DMS53 treated with DMSO at 0.1 percent for 48 hours (cell line): Measurements from ENCODE around the gene TXNDC8.
"Not testable (repeated sequence)": the region's sequence is repeated elsewhere in the genome, so short reads cannot be mapped to it uniquely, and the experiment has no call there.

Source experiments
- DNase-seq: peaks from one replicate; lab custom pipeline; 2025; ENCODE audit not compliant: unreplicated experiment; lab: John Stamatoyannopoulos, UW

Gene TXNDC8

DNA sequence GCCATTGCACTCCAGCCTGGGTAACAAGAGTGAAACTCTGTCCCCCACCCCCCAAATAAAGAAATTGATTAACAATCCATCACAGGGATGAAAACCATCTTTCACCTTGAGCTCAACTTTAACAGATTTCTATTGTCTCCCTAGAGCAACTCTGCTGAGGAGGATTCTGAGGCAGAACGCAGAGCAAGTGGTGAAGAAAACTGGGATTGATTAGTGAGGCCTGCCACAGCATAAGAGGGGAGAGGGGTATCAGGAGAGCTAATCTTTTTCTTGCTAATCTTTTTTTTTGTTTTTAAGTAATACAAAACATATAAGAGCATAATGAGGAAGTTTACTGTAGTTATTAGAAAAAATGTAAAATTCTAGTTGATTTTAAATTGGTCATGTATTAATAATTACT lies 8.9 kb downstream of the TXNDC8 start:
- DNase-seq, result no peak

DNA sequence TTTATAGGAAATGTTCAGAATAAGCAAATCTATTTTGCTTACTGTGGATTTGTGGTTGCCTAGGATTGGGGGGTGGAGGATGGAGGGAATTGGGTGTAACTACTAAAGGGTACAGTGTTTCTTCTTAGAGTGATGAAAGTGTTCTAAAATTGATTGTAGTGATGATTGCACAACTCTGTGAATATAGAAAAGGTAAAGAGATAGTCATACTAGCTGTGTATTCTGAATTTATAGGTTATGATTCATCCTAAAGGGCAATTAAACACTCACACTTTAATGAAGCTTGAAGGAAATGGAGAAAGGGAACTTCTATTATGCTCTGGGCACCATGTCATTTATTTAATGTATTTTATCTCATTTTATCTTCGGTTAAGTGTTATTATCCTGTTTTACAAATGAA lies 9.9 kb downstream of the TXNDC8 start:
- no peak for DNase-seq

DNA sequence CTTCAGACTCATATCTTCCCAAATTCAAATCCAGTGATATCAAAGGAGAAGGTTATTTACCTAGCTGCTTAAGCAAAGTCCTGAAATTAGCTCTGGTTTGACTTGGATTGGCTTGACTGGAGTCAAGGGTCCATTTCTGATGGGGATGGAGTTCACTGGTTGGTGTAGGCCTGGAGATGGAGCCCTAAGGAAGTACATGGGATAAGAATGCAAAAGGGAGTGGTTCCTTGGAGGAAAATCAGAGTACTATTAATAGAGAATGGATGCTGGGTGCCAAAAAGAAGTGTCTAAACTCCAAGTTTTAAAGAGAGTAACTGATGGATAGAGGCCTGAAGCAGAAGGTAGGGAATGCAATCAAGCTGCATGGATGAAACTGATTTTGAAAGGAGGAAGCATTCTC lies 13.8 kb downstream of the TXNDC8 start:
- DNase-seq, result no peak

DNA sequence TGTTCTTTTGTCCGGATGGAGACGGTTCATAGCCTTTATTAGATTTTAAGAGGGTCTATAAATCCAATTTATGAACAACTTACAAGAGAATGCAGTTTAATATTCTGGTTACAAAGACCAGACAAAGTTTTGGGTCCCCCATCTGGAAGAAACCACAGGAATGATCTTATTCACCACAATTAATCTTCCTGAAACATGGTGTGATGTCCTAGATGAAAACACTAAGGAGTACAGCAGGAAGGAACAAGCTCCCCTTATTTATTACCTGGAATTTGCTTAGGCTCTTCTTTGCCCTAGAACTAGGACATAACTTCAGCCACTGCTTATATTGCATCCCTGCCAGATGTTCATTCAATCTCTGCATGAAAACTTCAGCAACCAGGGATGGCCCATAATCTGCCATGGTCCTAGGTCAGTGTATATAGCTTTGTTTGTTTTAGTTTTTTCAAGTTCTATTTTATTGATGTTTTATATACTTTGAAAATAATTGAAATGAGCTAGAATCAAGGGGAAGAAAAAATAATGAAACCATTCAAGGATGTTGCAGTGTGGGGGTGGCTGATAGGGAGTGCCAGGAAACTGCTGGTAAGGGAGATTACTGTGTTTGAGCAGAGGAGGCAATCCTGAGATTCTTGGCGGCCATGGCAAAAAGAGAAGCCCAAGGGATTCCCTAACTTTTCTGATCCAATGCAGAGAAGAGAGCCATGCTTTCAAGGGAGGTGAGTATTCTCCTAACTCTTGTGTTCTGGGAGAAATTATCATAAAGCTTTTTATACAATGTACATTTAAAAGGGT lies 16.8 kb downstream of the TXNDC8 start:
- no peak for DNase-seq

DNA sequence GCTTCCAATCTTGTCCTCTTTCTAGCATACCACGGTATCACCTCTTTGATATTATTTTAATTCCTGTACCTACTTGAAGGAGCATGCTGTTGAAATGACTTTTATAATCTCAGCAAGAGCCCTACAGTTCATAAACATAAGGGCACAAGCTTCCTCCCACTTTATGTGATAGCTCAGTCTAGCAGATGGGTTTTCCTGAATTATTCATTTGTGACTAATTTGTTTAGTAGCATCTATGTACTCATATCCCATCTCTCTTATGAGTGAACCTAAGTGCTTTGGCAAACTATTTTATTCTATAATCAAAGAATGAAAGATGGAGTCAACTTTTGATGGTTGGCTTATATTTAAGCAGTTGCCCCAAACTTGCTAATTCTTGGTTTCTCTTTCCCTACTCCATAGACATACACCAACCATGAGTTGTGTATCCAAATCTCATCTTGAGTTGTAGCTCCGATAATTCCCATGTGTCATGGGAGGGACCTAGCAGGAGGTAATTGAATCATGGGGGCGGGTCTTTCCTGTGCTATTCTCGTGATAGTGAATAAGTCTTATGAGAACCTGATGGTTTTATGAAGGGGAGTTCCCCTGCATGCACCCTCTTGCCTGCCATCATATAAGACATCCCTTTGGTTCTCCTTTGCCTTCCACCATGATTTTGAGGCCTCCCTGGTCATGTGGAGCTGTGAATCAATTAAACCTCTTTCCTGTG lies 17.7 kb downstream of the TXNDC8 start:
- DNase-seq, result no peak

DNA sequence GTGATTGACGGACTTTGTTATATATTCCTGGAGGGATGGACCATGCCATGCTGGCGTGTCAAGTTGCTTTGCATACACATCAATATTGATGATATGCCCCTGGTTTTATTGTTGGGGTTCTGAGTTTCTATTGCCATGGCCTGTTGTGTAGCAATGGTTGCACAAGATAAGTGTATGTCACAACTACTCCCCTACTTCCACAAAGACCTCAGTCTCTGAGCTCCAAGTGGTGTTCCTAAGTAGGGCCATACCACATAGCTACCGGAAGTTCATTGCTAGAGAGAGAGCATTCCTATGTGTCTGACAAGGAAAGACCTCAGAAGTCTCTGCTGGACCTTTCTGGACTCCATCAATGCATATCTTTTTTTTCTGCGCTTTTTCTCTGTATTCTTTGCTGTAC lies 19.8 kb downstream of the TXNDC8 start:
- DNase-seq, result no peak

DNA sequence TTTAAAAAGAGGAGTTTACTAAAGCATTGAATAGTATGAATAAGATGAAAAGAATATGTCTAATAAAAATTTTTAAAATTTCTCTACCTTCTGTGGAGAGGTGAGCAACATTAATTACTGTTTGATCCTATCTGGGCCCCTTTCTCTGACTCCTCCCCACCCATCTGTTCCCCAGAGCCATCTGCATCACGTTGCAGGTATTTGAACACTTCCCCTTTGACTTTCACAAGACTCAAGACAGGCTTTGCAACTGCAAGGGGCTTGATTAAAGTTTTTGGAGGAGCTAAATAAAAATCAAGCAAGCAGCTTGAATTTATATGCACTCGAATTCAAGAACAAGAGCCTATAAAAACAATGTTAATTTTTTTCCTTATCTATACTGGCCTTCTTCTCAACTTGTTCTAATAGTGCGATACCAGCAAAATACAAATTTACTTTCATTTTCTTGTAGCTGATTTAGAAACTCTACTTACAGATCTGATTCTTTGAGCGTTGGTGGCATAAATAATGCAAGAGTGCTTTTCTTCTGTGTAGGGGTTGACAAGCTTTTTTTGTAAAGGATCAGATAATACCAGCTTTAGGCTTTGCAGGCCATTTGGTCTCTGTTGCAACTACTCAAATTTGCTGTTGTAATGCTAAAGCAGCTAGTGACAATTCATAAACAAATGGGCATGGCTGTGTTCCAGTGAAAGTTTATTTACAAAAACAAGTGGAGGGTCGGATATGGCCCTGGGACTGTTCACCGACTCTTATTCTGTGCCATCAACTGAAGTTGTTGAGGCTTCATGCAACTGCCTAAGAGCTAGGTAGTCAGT lies 21.2 kb downstream of the TXNDC8 start:
- no peak for DNase-seq

DNA sequence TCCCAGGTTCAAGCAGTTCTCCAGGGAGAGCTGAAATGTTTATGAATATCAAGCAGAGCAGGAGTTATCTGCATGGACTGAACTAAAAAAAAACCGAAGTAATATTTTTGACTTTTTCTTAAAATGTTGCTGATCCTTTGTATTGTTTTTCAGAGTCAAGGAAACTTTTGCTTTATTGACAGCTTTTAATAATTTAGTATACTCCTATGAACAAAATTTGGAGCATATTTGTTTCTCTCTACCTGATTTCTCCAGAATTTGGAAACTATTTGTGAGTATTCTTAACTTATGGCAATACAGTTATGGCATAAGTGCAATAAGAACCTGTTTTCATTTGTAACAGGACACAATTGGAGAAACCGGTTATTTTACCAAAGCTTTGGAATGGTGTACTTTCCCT lies 25.7 kb downstream of the TXNDC8 start:
- not testable (repeated sequence) for DNase-seq

DNA sequence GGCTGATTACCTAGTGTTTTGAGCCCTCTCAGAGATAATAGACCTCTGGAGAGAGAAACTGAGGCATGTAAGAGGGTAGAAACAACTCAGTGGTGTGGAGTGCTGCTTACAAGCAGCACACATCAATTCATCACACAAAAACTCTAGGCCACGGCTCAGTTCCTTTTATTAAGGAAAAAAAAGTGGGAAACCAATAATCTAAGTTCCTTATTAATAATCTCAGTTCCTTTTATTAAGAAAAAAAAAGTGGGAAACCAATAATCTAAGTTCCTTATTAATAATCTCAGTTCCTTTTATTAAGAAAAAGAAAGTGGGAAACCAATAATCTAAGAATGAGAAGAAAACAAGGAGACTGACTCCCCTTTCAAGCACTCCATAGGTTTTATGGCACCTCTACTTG lies 28.0 kb downstream of the TXNDC8 start:
- no peak for DNase-seq

DNA sequence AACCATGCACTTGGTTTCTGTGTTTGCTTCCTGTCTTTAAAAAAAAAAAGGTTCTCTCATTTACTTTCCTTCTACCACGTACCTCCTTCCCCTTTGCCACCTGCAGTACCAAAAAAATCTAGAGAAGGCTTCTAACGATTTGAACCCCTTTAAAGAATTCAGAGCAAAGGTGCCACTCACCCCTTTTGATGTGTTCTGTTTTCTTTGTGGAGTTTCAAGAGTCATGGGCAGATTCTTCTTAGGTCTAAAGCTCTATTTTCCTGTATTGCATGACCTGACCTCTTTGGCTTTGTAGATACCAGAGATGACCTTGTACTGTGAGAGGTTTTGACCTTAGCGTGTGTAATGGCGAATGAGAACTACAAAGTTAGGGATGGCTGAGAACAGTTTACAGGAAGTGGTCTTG lies 29.0 kb downstream of the TXNDC8 start:
- no peak for DNase-seq

DNA sequence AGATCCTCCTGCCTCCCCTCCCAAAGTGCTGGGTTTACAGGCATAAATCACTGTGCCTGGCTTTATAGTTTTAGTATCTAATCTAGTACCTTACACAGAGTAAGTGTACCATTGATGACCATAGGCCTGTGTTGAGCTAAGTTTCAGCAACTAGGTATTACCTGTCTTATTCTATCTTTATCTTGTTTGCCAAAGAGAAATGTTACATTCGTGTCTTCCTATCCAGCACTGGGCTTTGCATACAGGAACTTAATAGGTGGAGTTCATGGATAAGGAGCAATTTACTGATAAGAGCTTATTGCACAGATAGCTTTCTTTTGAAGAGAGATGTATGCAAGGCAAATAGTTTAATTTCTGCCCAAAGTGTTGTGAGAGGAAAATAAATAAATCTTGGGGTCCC lies 30.5 kb downstream of the TXNDC8 start:
- no peak for DNase-seq

DNA sequence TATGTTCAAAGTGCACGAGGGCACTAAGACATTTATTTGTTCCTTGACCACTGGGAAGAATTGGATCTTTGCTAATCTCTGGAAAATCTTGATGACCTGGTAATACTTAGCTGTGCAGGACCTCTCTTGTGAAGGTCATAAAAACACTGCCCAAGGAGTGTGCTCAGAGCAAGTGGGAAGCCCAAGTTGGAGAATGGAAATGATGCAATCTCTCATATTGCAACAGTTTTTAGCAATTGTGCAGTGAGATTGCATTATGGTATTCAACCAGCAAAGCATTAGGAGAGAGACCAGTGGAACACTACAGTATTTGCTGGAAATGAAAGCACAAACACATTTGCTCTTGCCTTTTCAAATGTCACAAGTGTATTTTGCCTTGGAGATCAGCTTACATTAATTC lies 34.5 kb downstream of the TXNDC8 start:
- no peak for DNase-seq

DNA sequence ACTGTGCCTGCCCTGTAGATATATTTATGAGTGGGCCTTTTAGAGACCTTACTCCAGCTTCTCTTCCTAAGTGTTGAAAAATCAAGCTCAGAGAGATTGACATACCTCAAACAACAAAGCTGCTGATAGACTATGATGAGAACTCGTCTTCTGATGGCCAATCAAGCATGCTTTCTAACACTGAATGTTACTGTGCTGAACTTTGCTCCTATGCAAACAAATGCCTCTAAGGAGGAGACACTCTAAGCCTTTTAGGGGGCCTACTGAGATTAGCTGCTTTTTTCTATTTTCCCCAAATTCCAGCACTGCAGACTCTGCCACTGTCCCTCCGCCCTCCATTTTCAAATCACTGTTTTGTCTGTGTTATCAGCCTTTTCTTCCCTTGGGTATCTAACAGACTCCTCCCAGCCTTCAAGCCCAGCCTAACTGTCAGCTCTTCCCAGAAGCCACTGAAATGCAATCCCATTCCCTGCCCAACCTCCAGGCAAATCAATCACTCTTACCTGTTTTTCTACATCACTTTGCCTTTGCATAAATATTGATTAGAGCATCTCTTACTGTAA lies 39.5 kb downstream of the TXNDC8 start:
- DNase-seq, result no peak

DNA sequence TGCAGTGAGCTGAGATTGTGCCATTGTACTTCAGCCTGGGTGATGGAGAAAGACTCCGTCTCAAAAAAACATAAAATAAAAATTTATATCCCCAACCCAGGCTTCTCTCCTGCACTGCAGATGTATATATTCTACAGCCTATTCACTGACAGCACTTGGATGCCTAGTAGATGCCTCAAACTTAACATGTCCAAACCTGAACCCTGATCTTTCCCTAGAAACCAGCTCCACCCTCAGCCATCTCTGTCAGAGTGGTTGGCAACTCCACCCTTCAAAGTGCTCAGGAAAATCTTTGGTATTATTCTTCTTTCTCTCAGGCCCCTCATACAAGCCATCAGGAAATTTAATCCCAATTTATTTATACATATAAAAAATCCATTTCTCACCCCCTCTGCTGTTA lies 44.4 kb downstream of the TXNDC8 start:
- DNase-seq, result no peak

DNA sequence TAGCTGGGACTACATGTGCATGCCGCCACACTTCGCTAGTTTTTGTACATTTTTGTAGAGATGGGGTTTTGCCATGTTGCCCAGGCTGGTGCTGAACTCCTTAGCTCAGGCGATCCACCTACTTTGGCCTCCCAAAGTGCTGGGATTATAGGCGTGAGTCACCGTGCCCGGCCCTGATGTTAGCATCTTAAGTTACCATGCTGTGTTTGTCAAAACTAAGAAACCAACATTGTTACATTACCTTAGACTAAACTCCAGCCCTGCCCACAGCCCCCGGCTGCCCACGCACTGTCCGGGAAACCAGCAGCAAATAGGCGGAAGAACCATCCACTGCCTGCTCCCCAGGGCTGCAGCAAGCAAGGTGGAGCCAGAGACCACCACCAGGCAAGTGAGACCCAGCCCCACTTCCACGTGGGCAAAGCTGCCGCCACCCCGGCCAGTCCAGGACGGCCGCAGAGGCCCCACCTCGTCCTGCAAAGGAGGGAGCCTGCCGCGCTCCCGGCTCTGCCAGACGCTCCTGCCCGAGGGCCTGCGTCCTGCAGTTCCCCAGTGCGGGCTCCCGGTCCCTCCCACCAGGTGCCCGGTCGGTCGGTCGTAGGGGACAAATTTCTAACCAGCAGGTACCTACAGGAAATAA lies 45.6 kb downstream of the TXNDC8 start:
- no peak for DNase-seq

DNA sequence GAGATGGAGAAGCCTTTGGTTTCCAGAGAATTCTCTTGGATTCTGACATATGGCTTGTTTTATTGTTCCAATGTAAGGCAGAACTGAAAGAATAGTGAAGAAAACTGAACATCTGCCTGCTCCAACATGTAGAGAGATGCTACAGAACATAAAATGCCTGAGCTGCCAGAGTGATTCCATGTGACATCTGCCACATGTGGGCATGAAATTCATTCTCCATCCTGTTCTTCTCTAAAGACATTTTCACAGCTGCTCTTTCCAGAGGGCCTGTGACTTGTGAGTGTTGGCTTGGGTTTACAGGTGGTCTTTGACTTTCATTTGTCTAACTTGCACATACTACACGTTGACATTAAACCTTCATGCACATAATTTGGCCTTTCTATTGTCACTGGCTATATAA lies 47.7 kb downstream of the TXNDC8 start:
- DNase-seq, result no peak

DNA sequence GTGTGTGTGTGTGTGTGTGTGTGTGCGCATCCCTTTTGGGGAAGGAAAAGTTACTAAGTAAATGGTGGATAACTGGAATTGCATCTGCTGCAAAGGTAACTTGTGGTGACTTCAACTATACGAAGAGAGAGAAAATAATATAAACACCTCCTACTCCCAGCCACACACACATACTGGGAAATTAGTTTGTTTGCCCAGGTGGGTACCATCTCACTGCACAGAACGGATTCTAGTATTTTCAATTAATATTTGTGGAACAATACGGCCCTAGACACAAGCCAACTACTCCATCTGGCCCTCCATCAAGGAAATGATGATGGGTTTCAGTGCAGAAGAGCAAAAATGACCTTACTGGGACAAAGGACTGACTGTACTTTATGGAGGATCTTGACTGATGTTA lies 49.2 kb downstream of the TXNDC8 start:
- no peak for DNase-seq

DNA sequence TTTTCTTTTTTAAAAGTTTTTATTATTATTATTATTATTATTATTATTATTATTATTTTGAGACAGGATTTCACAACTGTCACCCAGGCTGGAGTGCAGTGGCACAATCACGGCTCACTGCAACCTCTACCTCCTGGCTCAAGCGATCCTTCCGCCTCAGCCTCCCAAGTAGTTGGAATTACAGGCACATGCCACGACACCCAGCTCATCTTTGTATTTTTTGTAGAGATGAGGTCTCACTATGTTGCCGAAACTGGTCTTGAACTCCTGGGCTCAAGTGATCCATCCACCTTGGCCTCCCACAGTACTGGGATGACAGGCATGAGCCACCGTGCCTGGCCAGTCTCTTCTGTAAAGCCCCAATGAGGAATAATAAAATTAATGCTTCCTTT lies 50.4 kb downstream of the TXNDC8 start:
- DNase-seq, result no peak

DNA sequence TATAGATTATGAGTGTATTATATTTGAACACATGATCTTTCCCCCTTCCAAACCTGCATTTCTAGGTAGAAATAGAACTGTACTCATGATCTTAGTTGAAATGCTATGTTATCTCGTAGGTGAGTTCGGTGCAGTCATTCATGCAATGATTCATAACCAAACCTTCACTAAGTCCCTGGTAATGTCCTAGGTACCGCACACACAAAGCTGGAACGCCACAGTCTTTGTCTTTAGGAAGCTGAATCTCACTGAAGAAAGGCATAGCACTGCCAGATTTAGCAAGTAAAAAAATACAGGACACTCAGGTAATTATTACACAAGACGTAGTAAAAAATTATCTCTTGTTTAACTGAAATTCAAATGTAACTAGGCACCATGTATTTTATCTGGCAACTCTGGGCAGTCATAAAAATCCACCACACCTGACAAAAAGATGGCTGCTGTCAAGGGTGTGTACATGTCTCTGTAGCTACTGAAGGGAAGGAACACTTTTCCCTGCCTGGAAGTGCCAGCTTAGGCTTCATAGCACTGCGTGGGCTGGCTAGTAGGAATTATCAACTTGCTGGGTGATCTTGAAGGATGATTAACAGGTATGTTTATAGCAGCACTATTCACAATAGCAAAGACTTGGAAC lies 53.3 kb downstream of the TXNDC8 start:
- DNase-seq, result no peak

DNA sequence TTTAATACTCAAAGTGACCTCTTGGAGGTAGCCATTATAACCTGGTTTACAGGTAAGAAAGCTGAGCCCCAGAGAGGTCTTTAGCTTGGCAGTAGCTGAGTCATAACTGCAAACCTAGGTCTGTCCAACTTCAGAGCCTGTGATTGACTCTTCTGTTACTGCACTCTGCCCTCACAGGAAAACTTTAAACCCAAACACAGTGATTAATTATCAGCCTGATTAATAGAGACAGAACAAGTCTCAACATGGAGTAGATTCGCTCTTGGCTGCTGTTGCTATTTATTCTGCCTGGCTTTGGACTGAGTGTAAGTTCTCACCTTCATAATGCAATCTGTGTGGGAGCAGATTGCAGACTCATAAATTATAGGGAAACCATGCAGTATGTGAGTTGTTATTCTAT lies 53.9 kb downstream of the TXNDC8 start:
- DNase-seq, result no peak

DNA sequence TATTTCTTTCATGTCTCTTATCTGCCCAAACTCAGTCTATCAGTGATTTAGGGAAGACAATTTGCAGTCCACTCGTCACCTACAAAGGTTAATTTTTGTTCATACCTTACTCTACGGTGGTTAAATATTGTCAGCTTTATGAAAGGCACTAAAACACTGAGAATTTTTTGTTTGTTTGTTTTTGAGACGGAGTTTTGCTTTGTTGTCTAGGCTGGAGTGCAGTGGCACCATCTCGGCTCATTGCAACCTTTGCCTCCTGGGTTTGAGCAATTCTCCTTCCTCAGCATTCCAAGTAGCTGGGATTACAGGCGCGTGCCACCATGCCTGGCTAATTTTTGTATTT lies 55.0 kb downstream of the TXNDC8 start:
- no peak for DNase-seq
